Adrenal gland (tissue), 12 donors: ENCODE data around the gene TRMT1. TPM values are rescaled to one million over a fixed set of nuclear protein-coding genes. Genes with fewer than 3 reads are reported as not detected.

Experiments used
- DNase-seq, 7 donors: peaks; one replicate each; pipeline ENCODE4 v3.0.0-alpha.2; 2019 to 2020
- H3K27ac ChIP-seq, 5 donors: fragments of 200-600 bp; sonication (generic) in 4 of 5; 1 replicate in 3 of 5; 2 replicates in 2 of 5; pipeline versions ENCODE4 v1.5.1 to v1.8.0; 2016 to 2020; ENCODE audit warnings: mild to moderate bottlenecking in 1 of 5
- H3K27me3 ChIP-seq: fragments of 200-600 bp; 2 replicates; pipeline ENCODE4 v1.8.0; 2021
- H3K36me3 ChIP-seq, 2 donors: fragments of 200-600 bp; replicated peaks in 1 of 2; 1 replicate in 1 of 2; 2 replicates in 1 of 2; pipeline versions ENCODE4 v1.5.1 to v1.8.0; 2018 to 2022
- H3K4me1 ChIP-seq, 2 donors: fragments of 200-600 bp; replicated peaks in 1 of 2; 1 replicate in 1 of 2; 2 replicates in 1 of 2; pipeline versions ENCODE4 v1.5.1 to v1.8.0; 2018 to 2021
- H3K4me3 ChIP-seq, 4 donors: fragments of 200-600 bp; sonication (generic) in 3 of 4; one replicate each; pipeline ENCODE4 v1.5.1; 2016 to 2018
- H3K9me3 ChIP-seq, 3 donors: fragments of 200-600 bp; sonication (generic) in 1 of 3; replicated peaks in 1 of 3; 1 replicate in 2 of 3; 2 replicates in 1 of 3; pipeline versions ENCODE4 v1.5.1 to v1.8.0; 2016 to 2021
- POLR2A ChIP-seq, 2 donors: fragments of 450-650 bp; IDR thresholded peaks; one replicate each; pipeline ENCODE4 v1.6.1; 2017; ENCODE audit warnings: antibody characterized with exemption in 2 of 2, mild to moderate bottlenecking in 2 of 2, moderate library complexity in 1 of 2
- WGBS, 4 donors: extraction: QIAGEN DNeasy Blood & Tissue Kit in 2 of 4; methylation state at CpG; one replicate each; pipeline versions ENCODE4 v1.1.5 to v1.1.7; 2013 to 2017; 5-methylcytosine and 5-hydroxymethylcytosine counted together
- intact Hi-C, 2 donors: fragments of 100-400 bp; cut with DNase I; formaldehyde crosslinking; loops; one replicate each; pipeline versions ENCODE4 v1.14.1 to v1.15.0; 2022 to 2023
- polyA plus RNA-seq, 3 donors: library from polyadenylated mRNA; stranded (reverse); fragments of 200-250 nt in 2 of 3; fragments of 350-450 nt in 1 of 3; fragmentation: Illumina TruSeq in 1 of 3; extraction: RNeasy Lipid Tissue Mini Kit (QIAGEN cat#74804) in 1 of 3; gene quantifications; one replicate each; pipeline ENCODE4 v1.2.3, GENCODE V29; 2013 to 2014
- total RNA-seq, 9 donors: library from RNA; depleted of rRNA in 4 of 9; stranded (reverse); fragments of >200 nt in 4 of 9; fragments of 120-200 nt in 1 of 9; fragmentation: NEBNext Ultra II Directional in 1 of 9; extraction: Animal tissue kit (Norgen Biotek cat#: 25700) in 1 of 9; gene quantifications; one replicate each; pipeline versions ENCODE4 v1.1.0 to v1.2.4, GENCODE V29; 2013 to 2023
- TF ChIP-seq, protein P1 (sequence below), 6 experiments: fragments of 450-650 bp in 4 of 6; fragments of 200-600 bp in 2 of 6; sonication (generic) in 1 of 6; IDR thresholded peaks; 1 replicate in 5 of 6; 2 replicates in 1 of 6; pipeline versions ENCODE4 v1.5.1 to v1.8.0; 2016 to 2021; ENCODE audit warnings: antibody characterized with exemption in 6 of 6, mild to moderate bottlenecking in 2 of 6, moderate library complexity in 1 of 6
- donor health status: healthy with polysubstance abuse.
- donor health status: Bipolar disorder and iron deficiency.
- donor health status: DM: yes; HTN: yes; CAD: no.
- donor health status: DM: no; HTN: no; CAD: no.
- donor health status: DM: no; HTN: no; CAD: no.
- donor health status: DM: yes; HTN: yes; CAD: no.

The TRMT1 gene
- total and polyA plus RNA-seq, 12 donors: 13.4 to 229 (median 35.4) TPM

GRCh38 chr19:13079542-13079986 is 37.0 kb downstream of the TRMT1 start:
- DNase-seq: no peak
- TF ChIP-seq POLR2A (IDR thresholded peaks at IDR 0.05): no peak
- TF ChIP-seq, protein P1, sequence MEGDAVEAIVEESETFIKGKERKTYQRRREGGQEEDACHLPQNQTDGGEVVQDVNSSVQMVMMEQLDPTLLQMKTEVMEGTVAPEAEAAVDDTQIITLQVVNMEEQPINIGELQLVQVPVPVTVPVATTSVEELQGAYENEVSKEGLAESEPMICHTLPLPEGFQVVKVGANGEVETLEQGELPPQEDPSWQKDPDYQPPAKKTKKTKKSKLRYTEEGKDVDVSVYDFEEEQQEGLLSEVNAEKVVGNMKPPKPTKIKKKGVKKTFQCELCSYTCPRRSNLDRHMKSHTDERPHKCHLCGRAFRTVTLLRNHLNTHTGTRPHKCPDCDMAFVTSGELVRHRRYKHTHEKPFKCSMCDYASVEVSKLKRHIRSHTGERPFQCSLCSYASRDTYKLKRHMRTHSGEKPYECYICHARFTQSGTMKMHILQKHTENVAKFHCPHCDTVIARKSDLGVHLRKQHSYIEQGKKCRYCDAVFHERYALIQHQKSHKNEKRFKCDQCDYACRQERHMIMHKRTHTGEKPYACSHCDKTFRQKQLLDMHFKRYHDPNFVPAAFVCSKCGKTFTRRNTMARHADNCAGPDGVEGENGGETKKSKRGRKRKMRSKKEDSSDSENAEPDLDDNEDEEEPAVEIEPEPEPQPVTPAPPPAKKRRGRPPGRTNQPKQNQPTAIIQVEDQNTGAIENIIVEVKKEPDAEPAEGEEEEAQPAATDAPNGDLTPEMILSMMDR (IDR thresholded peaks at IDR 0.05): no peak
- Histone ChIP-seq H3K27me3 (no peaks in the 10 kb centered on the region), H3K4me1 (no peaks in the 10 kb centered on the region), H3K4me3 (no peak overlapping the region), H3K36me3 (no peaks in the 10 kb centered on the region), H3K9me3 (no peaks in the 10 kb centered on the region), H3K27ac (peak overlapping the region in 1 of 5 donors; percentile 27)
- WGBS, 4 donors: 65 to 86% (median 67%) methylated on average over 14 to 16 of the region's 16 CpGs
- intact Hi-C loops: no loop called here

- peaks cover 0 to under 1% of the 10 kb centered on the region in 2 donors for H3K36me3 ChIP-seq
- DNase-seq: no peak
- H3K27me3 ChIP-seq: no peaks in the 10 kb centered on the region
- no peaks in the 10 kb centered on the region for H3K4me1 ChIP-seq
- 78 to 90% (median 83%) methylated on average over 7 to 12 of the region's 12 CpGs for WGBS, 4 donors
- intact Hi-C loops: no loop called here
- no peak overlapping the region for H3K4me3 ChIP-seq
- no peak for TF ChIP-seq POLR2A (IDR thresholded peaks at IDR 0.05)
- TF ChIP-seq, protein P1 (IDR thresholded peaks at IDR 0.05): no peak
- H3K9me3 ChIP-seq: no peaks in the 10 kb centered on the region
- H3K27ac ChIP-seq: peak overlapping the region in 1 of 5 donors; percentile 43
Measured at GRCh38 chr19:13078897-13079541, 37.5 kb downstream of the TRMT1 start.

DNA sequence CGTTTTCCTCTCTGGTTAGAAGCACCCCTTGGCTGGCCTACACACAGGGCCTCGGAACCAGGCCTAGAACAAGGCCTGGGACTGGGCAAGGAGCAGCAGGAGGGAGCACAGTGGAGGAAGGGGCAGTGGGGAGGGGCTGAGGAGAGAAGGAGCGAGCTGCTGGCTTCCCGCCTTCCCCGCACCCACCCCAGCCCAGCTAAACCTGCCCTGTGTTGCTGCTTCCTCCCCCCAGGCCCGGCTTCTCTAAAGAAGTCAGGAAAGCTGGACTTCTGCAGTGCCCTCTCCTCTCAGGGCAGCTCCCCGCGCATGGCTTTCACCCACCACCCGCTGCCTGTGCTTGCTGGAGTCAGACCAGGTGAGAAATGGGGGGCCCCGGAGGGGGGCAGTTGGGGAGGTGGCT is 38.2 kb downstream of the TRMT1 start:
- Histone ChIP-seq H3K4me3 (no peak overlapping the region), H3K36me3 (peaks cover 0 to 6% of the 10 kb centered on the region in 2 donors), H3K27me3 (no peaks in the 10 kb centered on the region), H3K27ac (peak overlapping the region in 1 of 5 donors; percentile 43), H3K4me1 (no peaks in the 10 kb centered on the region), H3K9me3 (no peaks in the 10 kb centered on the region)
- 74 to 92% (median 84%) methylated on average over 8 to 10 of the region's 10 CpGs for WGBS, 4 donors
- no peak for DNase-seq
- intact Hi-C loops: no loop called here
- TF ChIP-seq, protein P1 (IDR thresholded peaks at IDR 0.05): no peak
- TF ChIP-seq POLR2A (IDR thresholded peaks at IDR 0.05): no peak

- TF ChIP-seq POLR2A (IDR thresholded peaks at IDR 0.05): no peak
- TF ChIP-seq, protein P1 (IDR thresholded peaks at IDR 0.05): no peak
- DNase-seq: no peak
Measured at GRCh38 chr19:13077240-13077639, 39.3 kb downstream of the TRMT1 start.

More at GRCh38 chr19:13077240-13077639, 39.3 kb downstream of the TRMT1 start:
- no peak overlapping the region for H3K27ac ChIP-seq
- H3K4me1 ChIP-seq: no peaks in the 10 kb centered on the region
- peaks cover 0 to 6% of the 10 kb centered on the region in 2 donors for H3K36me3 ChIP-seq
- intact Hi-C loops: no loop called here
- H3K4me3 ChIP-seq: no peak overlapping the region
- whole genome bisulfite sequencing, 4 donors: 65 to 81% (median 75%) methylated on average over 10 to 11 of the region's 11 CpGs
- no peaks in the 10 kb centered on the region for H3K27me3 ChIP-seq
- H3K9me3 ChIP-seq: no peaks in the 10 kb centered on the region
